Dedifferentiated amniotic fluid mesenchymal stem cell (primary cell): ENCODE data around the gene FAM118B.
A peak's percentile ranks its signal among the peaks of the same experiment; 100 is the strongest.
"Not testable (repeated sequence)": the region's sequence is repeated elsewhere in the genome, so short reads cannot be mapped to it uniquely, and the experiment has no call there.

Experiments used
- DNase-seq: peaks from one replicate; pipeline ENCODE4 v3.0.0-alpha.2; 2016; ENCODE audit errors: extremely low spot score

The FAM118B gene

GRCh38 chr11:126277322-126277721 is 65.7 kb downstream of the FAM118B start:
- DNase-seq: no peak

DNA sequence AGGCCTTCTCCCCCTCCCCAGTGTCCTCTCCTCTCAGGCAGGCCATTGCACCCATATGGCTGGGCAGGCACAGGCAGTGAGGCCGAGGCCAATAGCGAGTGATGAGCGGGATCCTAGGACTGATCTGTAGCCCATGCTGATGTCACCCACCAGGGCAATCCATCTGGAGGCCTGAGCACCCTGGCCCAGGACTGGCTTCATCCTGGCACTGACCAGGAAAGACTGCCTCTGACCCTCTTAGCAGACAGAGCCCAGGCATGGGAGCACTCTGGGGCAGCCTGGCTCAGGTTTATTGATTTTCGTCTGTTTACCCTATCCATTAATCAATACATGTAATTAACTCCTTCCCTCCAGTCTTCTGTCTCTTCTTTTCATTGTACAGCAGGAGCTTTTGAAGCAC is 66.2 kb downstream of the FAM118B start:
- DNase-seq: no peak

GRCh38 chr11:126279191-126279590 is 67.6 kb downstream of the FAM118B start:
- no peak for DNase-seq

DNA sequence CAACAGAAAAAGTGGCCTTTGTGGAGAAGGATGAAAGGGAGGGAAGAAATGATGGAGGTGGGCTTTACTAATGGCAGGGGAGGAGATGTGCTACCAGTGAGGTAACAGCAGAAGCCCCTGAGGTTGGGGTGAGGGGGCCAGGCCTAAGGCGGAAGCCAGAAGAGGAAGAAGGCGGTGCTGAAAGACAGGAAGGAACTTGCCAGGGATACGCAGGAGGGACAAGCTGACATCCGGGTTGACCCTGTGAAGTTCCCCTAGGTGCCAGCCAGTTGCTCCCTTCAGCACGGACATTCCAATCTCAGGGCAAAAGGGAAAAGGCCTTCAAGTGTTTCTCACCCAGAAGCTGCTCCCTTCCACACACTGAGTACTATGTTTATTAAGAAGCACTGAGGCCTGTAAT is 69.0 kb downstream of the FAM118B start:
- DNase-seq: no peak

DNA sequence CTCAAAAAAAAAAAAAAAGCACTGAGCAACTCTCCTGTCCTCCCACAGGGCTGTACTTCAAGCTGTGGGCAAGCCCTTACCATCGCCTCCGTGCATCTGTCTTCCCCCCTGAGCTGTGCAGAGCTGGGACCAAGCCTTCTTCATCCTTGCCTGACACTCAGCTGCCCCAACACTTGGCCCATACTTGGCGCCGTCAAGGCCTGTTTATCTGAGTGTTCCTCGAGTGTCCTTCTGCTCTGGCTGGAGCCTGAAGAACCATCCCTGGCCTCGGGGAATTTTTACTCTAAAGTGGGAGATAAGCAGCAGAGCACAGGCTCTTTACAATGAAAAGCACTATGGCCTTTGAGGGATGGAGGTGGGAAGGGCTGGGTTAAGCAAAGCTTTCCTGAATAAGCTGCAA is 69.7 kb downstream of the FAM118B start:
- DNase-seq: no peak

DNA sequence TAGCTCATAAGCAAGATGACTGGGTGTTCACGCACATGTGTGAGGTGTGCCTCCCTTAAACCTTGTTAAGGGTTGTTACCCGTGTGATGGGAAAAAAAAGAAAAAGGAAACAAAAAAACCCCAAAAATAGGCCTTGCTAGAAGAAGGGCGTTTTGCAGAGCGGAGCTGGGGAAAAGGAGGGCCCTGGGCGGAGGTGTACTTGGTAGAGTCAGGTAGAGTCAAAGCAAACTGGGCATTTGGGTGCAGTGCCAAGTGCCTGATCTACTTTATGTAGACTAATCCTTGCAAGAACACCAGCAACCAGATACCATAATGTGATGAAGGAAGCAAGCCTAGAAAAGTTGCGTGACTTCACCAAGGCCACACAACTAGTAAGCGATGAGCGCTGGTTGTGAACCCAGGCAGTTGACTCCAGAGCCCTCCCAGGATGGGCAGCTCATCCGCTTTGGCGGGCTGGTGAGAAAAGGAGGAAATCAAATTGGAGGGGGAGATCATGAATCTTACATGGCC is 70.1 kb downstream of the FAM118B start:
- no peak for DNase-seq

- DNase-seq: no peak
These were observed 70.8 kb downstream of the FAM118B start for GRCh38 chr11:126282361-126282735.

DNA sequence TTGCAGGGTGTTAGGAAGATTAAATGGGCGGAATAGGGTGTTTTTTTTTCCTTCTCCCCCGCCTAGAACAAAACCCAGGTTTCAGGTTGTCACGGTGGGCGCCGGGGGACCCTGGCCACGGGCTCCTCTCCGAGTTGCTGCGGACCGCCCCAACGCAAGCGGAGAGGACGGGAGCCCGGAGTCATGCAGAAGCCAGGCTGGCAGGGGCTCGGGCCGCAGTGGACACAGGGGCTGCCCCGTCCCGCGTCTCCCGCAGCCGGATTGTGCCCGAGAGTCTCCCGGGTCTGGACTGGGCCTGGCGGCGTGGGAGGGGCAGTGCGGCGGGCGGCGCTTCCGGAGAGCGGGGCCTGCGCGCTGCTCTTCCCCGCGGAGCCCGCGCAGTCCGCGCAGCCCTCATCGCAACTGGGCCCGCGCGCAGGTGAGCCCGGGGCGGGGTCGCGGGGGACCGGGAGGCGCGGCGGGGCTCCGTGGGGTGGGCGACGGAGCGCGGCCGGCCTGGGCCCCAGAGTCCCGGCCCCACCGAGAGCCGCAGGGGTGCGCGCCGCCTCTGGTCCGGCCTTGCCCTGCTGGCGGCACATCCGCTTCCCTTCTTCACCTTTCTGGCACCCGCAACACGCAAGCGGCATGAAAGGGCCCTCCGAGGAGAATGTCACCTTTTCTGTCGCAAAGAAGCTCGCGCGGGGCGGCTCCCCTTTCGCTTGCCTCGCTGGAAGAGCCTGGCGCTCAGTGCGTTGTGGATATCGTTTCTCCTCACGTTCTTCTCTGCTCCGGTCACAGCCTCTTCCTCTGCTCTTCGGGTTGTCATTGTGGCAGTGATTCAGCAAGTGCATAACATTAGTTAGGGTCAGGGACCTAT is 71.4 kb downstream of the FAM118B start, which contains the start of gene TIRAP:
TIRAP (plus strand) TSS at position 358 of the 856 bp plus-strand sequence. CDS start 7,802 bp downstream, outside the sequence.
- DNase-seq: peak; percentile 25

- DNase-seq: peak; percentile 84
These were observed 73.2 kb downstream of the FAM118B start for GRCh38 chr11:126284829-126285228.

GRCh38 chr11:126288237-126288636 is 76.7 kb downstream of the FAM118B start:
- no peak for DNase-seq

DNA sequence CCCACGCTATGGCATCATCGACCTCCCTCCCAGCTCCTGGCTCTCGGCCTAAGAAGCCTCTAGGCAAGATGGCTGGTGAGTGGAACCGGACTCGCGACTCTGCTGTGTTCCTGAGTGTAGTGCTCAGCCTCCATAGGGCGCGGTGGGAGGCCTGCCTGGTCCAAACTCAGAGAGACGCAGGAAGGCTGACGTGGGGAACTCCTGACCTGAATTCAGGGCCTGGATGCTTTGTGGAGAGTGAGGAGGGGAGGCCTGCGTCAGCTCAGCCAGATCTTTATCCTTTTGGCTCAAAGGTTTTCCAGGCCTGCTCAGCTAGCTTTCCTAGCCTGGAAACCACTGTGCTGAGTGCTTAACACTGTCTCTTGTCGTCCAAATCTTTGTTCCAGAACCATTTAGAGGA is 79.3 kb downstream of the FAM118B start:
- no peak for DNase-seq

DNA sequence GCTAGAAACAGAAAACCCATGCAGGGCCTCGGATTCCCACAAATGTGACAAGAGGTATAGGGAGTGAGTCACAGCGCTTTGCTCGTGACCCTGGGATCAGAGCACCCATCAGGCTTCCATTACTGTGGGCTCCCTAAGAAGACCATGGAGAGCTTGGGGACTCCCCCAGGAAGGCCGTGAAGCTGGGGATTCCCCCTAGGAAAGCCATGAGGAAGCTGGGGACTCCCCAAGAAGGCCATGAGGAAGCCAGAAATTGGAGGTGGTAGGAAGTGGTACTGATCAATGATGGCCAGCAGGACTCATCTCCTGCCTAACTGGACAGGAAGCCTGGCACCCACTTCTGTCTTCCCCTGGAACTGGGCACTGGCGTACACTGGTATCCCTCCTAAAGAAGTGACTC is 82.1 kb downstream of the FAM118B start:
- no peak for DNase-seq

GRCh38 chr11:126297004-126297403 is 85.4 kb downstream of the FAM118B start:
- DNase-seq: no peak

DNA sequence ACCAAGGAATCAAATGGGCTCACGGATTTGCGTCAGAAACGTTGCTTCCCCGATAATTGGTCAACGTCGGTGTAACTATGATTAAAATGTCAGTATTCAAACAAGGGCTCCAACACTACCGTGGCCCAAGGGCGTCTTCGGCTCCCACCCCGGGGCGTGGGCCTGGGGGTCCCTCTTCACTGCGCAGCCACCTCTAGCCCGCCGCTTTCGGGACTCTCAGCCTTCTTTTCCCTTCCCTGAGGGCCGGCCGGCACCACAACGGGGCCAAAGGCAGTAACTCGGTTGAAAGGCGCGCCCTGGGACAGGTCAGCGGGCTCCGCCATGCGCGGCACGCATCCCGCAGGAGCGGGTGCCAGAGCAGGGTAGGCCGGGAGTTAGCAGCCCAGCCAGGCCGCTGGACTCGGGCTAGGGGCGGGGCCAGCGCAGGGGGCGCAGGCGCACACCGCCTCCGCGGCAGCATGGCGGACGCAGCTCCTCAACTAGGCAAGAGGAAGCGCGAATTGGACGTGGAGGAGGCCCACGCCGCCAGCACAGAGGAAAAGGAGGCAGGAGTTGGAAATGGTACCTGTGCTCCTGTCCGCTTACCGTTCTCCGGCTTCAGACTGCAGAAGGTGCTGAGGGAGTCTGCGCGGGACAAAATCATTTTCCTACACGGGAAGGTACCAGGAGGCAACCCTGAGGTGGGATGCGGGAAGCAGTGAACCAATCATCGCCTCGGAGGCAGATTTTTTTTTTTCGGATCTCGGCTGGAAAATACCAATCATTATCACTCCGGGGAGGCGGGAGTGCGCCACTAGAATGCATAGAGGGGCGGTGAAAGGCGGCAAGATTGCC is 92.3 kb downstream of the FAM118B start, which contains the start of gene DCPS:
DCPS (plus strand) TSS at position 438 of the 834 bp plus-strand sequence; CDS start at position 459, 21 bp downstream.
- DNase-seq: peak; percentile 84

GRCh38 chr11:126304457-126305075 is 93.0 kb downstream of the FAM118B start:
- DNase-seq: no peak

- DNase-seq: no peak
These were observed 94.1 kb downstream of the FAM118B start for GRCh38 chr11:126305699-126306098.

DNA sequence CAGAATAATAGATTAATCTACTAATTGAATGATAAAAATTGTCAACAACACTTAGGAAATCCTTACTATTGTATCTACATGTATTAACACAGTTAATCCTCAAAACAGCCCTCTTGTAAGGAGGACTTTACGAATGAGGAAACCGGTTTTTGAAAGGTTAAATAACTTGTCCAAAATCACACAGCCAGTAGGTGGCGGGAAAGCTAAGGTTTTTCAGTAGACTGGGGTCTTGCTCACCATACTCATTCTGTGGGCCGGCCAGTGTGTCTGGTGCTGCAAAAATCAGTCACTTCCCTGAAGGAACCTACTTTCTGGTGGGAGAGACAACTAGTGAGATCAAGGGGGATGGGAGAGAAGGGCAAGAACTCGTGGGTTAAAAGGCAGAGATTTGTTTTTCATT is 96.1 kb downstream of the FAM118B start:
- DNase-seq: peak; percentile 55

DNA sequence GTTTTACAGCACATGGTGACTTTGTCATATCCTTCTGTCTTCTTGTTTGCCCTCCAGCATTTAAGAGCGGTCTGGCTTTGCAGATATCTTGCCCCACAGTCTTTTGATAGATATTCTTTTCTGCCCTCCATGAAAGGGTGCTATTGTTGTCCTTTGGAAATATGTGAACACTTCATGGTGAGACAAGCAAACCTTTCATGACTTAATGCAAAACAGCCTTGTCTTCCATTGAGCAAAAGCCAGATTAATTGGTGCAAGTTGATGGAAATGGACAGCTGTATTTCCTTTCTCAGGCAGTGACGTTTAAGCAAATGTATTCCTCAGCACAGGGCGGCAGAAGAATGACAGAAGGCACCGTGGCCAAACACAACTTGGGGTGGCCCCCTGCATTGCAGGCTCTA is 96.7 kb downstream of the FAM118B start:
- DNase-seq: no peak

- not testable (repeated sequence) for DNase-seq
These were observed 97.2 kb downstream of the FAM118B start for GRCh38 chr11:126308771-126309170.

DNA sequence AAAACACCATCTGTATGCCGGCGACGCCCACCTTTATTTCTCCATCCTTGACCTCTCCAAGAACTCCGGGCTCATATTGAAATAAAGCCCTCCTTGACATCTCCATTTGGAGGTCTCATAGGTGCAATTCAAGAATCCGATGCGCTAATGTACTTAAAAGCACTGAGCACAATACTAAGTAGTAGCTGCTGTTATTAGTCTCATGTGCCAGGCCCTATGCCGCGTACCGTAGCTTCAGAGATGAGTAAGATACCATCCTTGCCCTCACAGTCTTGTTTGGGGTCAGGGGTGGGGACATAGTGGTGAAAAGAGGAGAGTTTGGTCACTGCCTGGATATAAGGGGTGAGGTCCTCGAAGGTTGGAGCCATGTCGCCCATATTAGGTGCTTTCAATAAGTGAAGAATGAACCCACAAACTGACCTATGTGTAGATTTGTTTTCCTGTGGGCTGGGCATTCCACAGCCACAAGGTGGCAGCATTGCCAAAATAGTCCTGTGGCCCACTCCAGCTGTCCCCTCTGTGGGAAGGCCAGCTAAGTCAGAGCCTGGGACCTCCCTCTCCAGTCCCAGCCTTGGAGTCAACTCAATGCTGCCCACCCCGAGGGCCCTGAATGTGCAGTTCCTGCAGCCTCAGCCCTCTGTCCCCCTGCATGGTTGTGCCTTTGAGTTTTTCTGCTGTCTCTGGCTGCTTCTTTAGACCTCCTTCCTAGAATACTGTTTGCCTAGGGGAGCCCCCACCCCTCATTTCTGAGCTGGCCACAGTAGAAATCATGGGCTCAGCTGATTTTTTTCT is 98.8 kb downstream of the FAM118B start:
- peak; percentile 57 for DNase-seq

GRCh38 chr11:126310992-126311310 is 99.4 kb downstream of the FAM118B start:
- no peak for DNase-seq
